COLO829 (cell line): Measurements from ENCODE around the gene FOXA3.

Experiments used
- DNase-seq: peaks from one replicate; pipeline ENCODE4 v3.0.0; 2012; ENCODE audit warnings: low spot score

Gene FOXA3

DNA sequence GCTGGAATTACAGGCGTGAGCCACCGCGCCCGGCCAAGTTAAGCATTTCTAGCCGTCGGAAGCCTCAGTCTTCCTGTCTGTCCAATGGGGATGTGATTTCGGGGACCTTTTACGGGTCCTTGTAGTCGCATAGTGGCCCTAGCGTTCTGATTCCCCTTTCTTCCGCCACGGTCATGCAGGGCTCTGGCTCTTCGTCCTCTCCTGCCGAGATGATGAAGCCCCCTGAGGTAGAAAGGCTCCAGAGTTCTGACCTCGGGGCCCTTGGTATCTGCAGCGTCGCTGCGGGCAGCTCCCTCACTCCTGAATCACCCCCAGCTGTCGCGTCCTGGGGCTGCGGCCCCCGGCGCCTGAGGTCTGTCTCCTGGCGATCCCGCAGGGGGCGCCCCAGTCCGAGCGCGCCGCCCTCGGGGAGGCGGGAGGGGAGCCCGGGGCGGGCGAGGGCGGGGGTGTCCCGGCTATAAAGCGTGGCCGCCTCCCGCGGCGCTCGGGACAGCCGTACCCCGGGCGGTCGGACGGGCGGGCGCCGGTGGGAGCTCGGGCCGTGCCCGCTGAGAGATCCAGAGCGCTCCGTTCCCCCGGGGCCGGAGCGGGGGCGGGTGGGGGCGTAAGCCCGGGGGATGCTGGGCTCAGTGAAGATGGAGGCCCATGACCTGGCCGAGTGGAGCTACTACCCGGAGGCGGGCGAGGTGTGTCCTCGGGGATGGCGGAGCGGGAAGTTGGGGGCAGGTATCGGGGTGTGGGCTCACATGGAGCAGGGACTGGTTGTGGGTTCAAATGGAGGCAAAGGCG lies at the start of gene FOXA3:
Gene FOXA3 (plus strand): TSS at position 487 of the 789 bp plus-strand sequence. CDS start 131 bp downstream, at position 618.
- peak; percentile 35 for DNase-seq

DNA sequence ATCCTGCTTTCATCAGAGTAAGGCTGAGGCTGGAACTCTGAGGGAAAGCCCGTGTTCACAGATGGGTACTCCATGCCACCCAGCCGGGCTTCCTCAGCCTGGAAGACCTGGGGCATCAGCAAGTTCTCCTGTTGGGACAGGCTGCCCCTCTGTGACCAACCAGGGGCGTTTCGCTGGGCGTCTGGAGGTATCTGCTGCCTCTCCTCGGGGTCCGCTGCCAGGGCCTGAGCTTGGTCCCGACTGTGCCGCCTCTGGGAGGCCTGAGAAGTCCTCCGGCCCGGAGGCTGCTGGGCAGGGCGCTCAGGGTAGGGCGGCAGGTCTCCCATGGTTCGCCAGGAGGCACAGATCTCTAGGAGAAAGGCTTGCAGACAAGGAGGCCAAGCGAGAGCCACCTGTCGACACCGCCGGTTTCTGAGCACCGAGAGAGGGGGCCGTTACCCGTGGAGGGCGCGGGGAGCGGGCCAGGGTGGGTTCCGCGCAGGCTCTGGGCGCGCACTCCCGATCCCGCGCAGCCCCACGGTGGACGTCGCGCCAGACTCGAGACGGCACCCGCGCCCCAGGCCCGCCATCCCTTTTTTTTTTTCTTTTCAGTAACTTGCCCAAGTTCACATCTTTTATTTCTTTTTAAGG lies 49.2 kb upstream of the FOXA3 start, which contains the start of gene RSPH6A:
Gene RSPH6A (minus strand): TSS at position 458 of the 630 bp plus-strand sequence. CDS start 132 bp downstream, at position 326.
- no peak for DNase-seq

DNA sequence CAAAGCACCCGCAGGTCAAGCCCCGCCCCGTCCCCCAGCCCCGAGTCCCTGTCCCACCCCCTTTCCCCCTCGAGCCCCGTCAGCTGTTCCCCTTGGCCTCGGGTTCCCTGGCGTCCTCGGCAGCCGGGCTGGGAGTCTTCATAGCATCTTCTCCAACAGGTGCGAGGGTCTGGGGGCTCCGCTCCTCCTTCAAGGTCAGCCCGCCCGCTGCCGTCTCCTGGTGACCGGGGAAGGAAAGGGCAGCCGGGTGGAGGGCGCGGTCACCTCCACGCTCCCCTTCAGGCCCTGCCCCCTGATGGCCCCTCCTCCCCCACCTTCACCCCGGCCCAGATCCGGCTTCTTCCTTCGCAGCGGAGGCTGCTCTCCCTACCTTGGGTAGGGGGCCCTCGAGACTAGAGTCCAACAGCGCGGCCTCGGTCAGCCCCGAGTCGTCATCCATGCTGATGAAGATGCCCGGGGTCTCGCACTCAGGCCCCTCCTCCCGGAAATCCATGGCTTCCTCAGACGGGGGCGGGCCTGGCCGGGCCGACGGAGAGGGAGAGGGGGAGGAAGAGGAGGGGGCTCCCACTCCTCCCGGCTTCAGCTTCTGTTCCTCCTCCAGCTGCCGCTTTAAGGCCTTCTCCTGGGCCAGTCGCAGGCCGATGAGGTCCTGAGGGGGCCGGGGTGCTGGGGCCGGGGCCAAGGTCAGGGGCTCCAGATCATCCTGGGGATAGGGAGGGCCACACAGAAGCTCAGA lies 48.5 kb upstream of the FOXA3 start:
- no peak for DNase-seq

DNA sequence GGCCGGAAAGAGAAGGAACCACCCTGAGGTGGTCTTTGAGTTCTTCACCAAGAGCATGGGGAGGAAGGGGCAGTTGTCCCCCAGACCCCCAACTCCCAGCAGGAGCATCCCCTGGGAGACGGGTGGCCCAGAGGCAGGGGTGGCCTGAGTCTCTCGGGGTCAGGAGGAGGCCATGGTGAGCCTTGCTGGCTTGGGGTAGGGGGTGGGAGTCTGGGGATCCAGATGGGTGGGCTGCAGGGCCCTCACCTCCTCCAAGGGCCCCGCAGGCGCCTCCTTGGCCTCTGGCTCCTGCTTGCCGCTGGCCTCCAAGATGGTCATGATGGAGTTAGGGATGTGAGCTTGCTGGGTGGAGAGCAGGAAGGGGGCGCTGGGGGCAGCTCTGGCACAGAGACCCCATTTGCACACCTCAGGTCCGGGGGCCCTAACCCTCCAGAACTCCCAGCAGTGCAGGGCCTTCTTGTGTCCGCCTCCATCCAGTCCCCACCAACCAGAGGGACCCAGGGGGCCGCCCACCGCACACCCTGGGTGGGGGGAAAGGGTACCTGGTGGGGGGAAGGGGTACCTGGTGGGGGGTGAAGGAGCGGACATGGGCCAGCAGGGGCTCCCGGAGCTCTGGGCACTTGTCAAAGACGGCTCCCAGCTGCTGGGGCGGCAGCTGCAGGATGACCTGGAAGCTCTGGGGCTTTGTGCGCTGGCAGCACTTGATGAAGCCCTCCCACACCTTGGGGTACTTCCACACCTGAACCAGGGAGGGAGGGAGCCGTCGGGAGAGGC lies 47.7 kb upstream of the FOXA3 start:
- DNase-seq, result no peak

DNA sequence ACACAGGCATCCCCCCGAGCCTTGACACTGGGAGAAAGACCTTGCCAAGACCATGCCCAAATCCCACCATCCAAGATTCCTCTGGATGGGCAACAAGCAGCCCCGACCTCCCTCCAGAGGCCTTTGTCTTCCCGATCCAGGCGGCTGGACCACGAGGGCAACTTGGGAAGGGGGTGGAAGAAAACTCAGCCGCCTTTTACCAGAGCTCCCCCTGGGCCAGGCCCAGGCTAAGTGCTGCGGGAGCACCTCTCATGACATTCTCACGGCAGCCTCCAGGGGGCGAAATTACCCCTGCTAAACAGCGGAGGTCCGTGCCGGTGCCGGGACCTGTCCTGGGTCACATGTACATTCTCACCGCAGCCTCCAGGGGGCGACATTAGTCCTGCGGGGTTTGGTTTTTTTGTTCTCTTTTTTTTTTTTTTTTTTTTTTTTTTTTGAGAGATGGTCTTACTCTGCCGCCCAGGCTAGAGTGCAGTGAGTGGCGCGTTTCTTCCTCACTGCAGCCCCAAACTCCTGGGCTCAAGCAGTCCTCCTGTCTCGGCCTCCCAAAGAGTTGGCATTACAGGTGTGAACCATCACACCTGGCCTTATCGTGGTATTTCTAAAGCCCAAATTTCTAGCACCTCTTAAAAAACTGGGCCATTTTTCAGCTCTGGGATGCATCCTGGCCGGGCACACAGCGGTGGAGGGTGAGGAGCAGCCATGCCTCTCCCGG lies 47.0 kb upstream of the FOXA3 start:
- DNase-seq, result peak; percentile 95

DNA sequence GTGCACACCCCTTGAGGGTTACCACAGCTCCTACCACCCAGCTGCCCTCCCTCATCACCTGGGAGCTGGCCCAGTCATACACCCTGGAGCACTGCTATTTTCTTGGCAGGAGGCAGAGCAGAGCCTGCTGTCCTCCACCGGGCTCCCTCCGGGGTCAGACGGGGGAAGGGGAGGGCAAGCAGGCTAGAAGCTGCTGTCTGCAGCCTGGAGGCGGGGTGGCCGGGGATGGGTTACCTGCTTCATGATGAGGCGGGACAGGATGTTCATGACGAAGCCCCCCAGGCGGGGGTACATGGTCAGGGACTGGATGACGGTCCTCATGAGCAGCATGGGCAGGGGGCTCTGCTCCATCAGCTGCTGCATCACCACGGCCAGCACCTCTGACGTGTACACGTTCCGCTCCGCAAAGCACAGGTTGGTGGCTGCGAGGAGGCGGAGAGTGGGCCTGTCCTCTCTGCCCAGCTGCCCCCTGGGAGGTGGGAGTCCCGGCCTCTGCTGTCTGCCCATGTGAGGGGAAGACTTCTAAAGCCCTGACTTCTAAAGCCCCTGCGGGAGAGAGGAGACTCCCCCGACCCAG lies 46.3 kb upstream of the FOXA3 start:
- DNase-seq, result no peak

DNA sequence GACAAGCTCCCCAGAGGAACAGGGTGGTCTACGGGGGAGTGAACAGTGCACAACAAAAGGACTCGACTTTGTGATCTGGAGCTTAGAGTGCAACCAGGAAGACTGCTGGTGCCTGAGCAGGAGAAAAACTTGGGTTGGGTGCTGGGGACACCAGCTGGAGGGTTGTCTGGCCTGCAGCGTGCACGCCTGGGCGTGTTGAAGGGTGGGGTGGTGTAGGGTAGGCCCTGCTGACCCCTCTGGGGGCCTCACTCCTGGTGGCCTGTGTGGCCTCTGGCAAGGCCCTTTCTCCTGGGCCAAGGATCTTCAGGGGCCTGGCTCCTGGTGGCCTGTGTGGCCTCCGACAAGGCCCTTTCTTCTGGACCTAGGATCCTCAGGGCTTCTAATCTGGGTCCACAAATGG lies 44.4 kb upstream of the FOXA3 start:
- DNase-seq, result no peak

DNA sequence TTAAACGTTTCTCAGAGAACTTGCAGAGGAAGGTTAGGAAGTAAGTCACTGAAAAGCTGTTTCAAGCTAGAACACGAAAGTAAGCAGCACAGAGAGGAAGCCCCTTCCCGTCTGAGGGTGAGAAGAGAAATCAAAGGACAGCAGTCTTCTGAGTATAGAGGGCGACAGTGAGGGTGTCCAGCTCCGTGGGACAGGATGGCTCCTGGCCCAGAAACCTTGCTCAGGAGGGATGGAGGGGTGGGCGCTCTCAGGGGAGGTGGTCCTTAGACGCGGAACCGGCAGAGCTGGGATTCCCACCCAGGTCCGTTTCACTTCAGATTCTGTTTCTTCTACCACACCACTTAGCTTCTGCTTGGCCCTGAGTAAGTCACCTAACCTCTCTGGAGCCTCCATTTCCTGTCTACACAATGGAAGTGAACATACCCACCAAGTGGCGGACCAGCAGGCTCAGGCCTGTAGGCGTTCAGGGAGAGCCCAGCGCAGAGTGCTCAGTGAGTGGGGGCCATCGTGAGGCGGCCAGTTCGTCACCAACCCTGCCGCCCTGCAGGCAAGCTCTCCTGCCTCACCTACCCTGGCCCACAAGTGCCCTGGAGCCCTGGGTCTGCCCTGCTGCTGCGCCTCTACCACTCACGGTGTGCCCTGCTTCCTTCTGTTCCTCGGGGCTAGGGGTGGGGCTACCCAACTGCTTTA lies 43.6 kb upstream of the FOXA3 start:
- no peak for DNase-seq

DNA sequence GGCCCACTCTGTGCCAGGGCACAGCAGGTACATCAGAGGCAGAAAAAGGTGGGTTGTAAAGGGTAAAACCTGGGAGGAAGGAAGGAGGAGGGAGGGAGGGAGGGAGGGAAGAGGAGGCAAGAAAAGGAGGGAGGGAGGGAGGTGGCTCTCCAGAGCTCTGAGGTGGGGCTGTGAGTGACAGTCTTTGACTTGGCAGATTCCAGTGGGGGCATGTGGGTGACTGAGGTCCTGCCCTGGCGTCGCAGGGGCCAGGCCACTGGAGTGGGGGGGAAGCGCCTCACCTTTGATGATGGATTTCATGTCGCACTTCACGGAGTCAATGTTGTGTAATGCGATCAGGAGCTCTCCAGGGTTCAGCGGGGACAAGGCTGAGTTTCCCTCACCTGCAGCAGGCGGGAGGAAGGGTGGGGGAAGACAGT lies 43.0 kb upstream of the FOXA3 start:
- DNase-seq, result no peak

DNA sequence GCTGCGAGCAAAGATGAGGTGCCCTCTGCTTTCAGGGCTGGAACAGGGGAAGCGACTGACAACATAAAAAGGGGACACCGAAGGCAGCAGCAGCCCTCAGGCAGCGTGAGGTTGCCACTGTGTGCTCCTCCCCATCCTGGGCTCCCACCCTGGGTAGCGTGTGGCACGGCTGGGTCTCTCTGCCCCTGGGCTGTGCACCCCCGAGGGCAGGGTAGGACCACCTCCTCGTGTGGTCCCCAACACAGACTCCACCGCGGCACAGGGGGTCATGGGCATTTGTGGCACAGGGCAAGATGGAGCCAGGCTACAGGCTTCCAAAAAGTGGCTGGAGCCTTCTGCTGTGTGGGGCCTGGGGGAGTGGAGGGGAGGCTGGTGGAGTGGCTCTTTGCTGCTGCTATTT lies 42.6 kb upstream of the FOXA3 start:
- DNase-seq, result no peak

DNA sequence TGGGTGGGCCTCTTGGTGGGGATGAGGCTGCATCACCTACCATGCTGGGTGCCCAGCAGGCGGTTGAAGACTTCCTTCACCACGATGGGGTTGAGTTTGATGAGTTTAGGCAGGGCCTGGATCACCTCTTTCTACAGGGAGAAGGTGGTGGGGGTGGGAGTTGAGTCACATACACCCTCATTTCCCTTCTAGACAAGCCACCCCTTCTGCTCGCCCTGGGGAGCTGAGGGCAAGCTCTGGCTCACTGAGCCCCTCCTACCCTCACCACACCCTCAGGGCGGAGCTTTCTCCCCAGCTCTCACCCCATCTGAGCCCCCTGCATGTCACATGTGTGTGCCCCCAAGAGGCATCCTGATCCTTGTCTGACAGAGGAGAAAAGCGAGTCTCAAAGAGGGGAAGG lies 41.4 kb upstream of the FOXA3 start:
- no peak for DNase-seq

DNA sequence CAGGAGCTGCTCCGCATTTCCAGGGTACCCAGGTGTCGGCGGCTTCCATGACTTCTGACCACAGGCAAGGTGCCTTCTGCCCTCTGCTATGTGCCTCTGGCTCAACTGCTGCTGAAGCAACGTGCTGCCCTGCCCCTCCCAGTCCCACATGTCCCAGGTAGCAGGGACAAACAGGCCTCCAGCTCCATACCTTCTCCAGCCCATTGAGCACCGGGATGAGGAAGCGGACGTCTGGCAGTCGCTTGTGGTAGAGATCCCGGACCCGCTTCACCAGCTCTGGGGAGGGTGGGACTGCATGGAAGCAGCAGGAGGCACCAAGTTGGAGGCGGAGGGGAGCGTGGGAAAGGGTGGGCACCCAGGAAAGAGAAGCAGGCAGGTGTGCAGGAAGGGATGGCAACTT lies 40.9 kb upstream of the FOXA3 start:
- DNase-seq, result no peak

DNA sequence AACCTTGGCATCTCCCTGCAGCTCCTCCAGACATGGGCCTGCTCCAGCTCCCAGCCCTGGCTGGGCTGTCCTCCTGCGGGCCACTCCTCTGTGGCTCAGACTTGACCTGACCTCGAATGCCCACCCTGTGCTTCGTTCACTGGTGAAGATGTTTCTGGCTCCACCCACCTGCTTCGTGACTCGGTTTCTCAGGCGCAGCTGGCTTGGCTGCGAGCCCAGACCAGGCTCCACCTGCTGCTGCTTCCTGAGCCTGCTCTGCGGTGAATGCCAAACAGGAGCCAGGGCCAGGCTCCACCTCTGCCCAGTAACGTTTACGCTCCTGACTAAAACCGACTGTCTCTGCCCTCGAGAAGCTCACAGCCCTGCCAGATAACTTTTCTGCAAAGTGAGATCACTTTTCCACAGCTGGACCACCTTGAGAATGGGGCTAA lies 40.1 kb upstream of the FOXA3 start:
- no peak for DNase-seq

DNA sequence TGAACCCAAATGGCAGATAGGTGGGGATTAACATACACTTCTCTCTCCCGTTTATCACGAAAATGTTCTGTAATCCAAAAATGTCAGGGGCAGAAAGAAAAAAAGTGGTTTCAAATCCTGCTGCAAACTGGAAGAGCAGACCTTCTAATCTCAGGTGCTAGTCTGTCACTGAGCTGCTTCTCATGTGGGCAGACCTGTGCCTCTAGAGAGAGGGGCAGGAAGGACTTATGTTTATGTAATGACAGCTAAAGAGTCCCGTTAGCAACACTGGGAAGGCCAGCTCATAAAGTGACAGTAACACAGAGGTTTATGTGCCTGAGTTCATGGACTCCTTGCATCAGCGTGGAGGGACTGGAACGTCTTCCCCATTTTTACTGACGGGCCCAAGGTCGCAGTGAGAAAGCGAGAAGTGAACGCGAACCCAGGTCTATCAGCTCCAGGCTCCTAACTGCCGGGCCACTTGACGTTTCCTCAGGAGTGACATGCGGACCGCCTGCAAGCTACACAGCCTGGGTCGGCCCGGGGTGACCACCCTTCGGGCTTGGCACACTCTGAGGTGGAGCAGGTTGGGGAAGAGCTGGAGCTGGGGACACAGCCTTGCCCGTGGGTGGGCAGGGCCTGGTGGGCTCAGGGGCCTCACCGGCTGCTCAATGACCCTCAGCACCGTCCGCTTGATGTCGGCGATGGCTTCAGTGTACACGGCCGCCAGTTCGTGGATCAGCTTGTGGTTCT lies 39.4 kb upstream of the FOXA3 start:
- DNase-seq, result no peak

DNA sequence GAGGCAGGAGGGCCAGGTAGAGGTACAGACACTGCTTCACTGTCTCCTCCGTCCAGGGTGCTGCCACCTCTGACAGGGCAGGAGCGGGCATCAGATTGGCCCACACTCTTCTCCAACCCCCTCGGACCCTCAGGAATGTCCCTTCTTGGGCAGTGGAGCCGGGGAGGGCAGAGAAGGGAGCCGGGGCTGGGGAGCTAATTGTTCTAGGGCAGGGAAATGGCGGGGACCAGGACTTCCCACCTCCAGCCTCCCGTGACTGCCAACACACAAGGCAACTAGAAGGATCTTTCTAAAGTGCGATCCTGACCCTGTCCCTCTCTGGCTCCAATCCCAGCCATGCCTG lies 38.9 kb upstream of the FOXA3 start:
- no peak for DNase-seq

DNA sequence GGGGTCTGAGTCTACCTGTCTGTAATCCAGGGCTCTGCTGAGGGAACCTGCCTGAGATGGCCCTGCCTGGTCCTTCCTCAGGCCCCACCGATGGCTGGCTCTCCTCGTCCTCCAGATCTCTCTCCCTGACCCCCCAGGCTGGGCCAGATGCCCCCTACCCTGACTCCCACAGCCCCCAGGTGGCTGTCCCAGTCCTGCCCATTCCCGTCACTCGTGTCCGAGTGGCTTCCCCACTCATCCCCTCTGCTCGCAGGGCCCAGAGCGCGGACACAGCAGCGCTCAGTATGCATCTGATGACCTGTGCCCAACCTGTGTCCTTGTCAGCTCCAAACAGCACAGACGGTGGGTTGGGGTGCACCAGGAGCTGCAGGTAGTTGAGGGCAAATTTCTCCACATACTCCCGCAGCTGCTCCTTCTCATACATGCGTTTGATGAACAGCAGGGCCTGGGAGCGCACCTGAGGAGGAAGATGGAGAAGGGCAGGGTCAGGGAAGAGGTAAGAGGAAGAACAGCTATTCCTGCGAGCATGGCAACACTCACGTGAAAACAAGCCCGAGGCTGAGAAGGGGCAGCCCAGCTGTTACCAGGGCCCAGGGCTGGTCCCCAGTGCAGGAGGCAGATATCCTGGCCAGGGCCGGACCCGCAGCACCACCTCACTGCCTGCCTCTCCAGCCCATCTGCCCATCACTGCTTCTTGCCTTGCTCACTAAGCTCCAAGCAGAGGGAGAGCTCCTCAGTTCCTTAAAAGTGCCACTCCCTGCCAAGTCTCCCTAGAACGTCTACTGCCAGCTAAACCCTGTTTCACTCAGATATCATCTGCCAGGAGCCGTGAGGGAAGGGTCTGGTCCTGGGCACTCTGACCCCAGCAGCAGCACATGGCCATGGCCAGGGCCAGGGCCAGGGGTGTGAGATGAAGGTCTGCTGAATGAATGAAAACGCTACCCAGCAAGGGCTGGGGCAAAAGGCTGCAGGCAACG lies 37.9 kb upstream of the FOXA3 start:
- DNase-seq, result no peak

DNA sequence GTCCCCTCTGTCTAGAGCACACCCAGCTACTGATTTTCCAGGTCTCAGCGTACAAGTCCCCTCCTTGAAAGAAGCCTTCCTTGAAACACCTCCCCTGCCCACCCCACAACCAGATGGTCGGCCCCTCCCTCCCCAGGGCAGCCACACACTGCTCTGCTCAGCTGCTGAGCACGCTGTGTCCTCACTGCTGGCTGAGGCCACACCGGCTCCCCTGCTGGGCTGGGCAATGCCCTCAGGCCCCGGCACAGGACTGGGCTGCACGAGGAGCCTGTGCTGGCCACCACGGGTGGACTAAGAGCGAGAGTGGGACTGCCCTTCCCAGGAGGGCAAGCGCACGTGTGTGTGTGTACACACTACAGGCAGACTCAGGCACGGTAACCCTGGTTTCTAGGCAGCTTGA lies 37.2 kb upstream of the FOXA3 start:
- no peak for DNase-seq

DNA sequence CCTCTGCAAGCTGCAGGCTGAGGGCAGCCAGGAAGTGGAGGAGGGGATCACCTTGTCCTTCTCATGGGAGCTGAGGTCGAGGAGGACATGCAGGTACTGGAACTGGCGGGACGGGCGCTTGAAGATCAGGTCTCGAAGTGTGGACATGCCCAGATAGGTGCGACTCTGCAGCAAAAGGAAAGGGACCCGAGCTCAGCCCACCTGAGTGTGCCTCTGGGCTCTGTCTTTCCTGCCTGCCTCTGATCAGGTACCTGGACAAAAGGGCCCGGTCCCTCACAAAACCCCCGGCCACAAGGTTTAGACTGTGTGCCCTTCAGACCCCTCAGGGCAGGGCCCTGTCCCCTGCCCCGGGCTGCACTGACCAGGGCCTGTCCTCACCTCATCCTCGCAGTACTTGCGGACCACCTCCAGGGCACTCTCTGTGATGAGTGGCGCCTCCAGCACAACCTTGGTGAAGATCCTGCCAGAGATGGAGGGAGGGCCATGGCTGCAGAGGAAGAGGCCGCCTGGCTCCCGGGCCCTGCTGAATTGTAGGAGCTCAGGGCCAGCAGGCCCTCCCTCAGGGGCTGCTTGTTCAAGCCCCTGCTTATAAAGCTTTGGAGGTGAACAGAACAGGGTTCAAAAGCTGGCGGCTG lies 36.5 kb upstream of the FOXA3 start:
- no peak for DNase-seq
